Liver (tissue), 9 donors: ENCODE data around the gene CDKL5. TPM values are rescaled to one million over a fixed set of nuclear protein-coding genes. Genes with fewer than 3 reads are reported as not detected.

Experiments
- DNase-seq: peaks from one replicate; pipeline ENCODE4 v3.0.0-alpha.2; 2017; ENCODE audit warnings: low spot score
- H3K27ac ChIP-seq, 2 donors: one replicate each; pipeline ENCODE4 v1.7.0; 2013; ENCODE audit warnings: inconsistent platforms in 2 of 2, low read length in 2 of 2, control low read depth in 1 of 2, low read depth in 1 of 2, mild to moderate bottlenecking in 1 of 2
- H3K27me3 ChIP-seq, 4 donors: one replicate each; pipeline versions ENCODE4 v1.6.1 to v1.7.0; 2013; ENCODE audit warnings: low read length in 3 of 4, inconsistent platforms in 1 of 4, mild to moderate bottlenecking in 1 of 4, moderate library complexity in 1 of 4; ENCODE audit not compliant: control insufficient read depth in 4 of 4, insufficient read depth in 4 of 4
- H3K36me3 ChIP-seq, 4 donors: one replicate each; pipeline versions ENCODE4 v1.6.1 to v1.7.0; 2013; ENCODE audit warnings: low read length in 3 of 4, mild to moderate bottlenecking in 3 of 4, low read depth in 1 of 4, moderate library complexity in 1 of 4; ENCODE audit not compliant: control insufficient read depth in 4 of 4, insufficient read depth in 3 of 4
- H3K4me1 ChIP-seq, 4 donors: one replicate each; pipeline versions ENCODE4 v1.6.1 to v1.7.0; 2013; ENCODE audit warnings: low read length in 3 of 4, mild to moderate bottlenecking in 3 of 4, moderate library complexity in 1 of 4; ENCODE audit not compliant: control insufficient read depth in 4 of 4, insufficient read depth in 4 of 4
- H3K4me3 ChIP-seq, 3 donors: one replicate each; pipeline versions ENCODE4 v1.6.1 to v1.7.0; 2013; ENCODE audit warnings: low read length in 3 of 3, control low read depth in 1 of 3, low read depth in 1 of 3, mild to moderate bottlenecking in 1 of 3
- H3K9ac ChIP-seq, 2 donors: one replicate each; pipeline ENCODE4 v1.7.0; 2013; ENCODE audit warnings: low read length in 2 of 2, mild to moderate bottlenecking in 2 of 2, moderate library complexity in 2 of 2, control low read depth in 1 of 2, low read depth in 1 of 2
- H3K9me3 ChIP-seq, 4 donors: one replicate each; pipeline versions ENCODE4 v1.6.1 to v1.7.0; 2013; ENCODE audit warnings: low read length in 3 of 4; ENCODE audit not compliant: control insufficient read depth in 4 of 4
- ATF3 ChIP-seq: IDR thresholded peaks from 2 replicates; pipeline ENCODE4 v1.6.1; 2016; ENCODE audit warnings: antibody characterized with exemption
- CTCF ChIP-seq: fragments of 150-350 bp; IDR thresholded peaks from 2 replicates; pipeline ENCODE4 v1.5.1; 2017; ENCODE audit warnings: improper control_type of control experiment, low read depth, low read length; ENCODE audit not compliant: missing input control
- EGR1 ChIP-seq, 2 donors: IDR thresholded peaks; 2 replicates each; pipeline ENCODE4 v1.6.1; 2016 to 2018; ENCODE audit warnings: antibody characterized with exemption in 2 of 2, low read depth in 2 of 2
- FOXA1 ChIP-seq: IDR thresholded peaks from 2 replicates; pipeline ENCODE4 v1.6.1; 2016; ENCODE audit warnings: antibody characterized with exemption
- FOXA2 ChIP-seq: IDR thresholded peaks from 2 replicates; pipeline ENCODE4 v1.6.1; 2016; ENCODE audit warnings: antibody characterized with exemption
- GABPA ChIP-seq, 2 donors: IDR thresholded peaks in 1 of 2; conservative IDR thresholded peaks in 1 of 2; 2 replicates each; pipeline ENCODE4 v1.6.1; 2016; ENCODE audit warnings: antibody characterized with exemption in 2 of 2, mild to moderate bottlenecking in 1 of 2, moderate library complexity in 1 of 2
- HNF4A ChIP-seq, 2 donors: conservative IDR thresholded peaks; 2 replicates each; pipeline ENCODE4 v1.6.1; 2016; ENCODE audit warnings: antibody characterized with exemption in 2 of 2, mild to moderate bottlenecking in 2 of 2
- HNF4G ChIP-seq: IDR thresholded peaks from 2 replicates; pipeline ENCODE4 v1.6.1; 2016; ENCODE audit warnings: antibody characterized with exemption
- JUND ChIP-seq, 2 donors: IDR thresholded peaks; 2 replicates each; pipeline ENCODE4 v1.6.1; 2016; ENCODE audit warnings: antibody characterized with exemption in 2 of 2
- MAX ChIP-seq: IDR thresholded peaks from 2 replicates; pipeline ENCODE4 v1.6.1; 2016; ENCODE audit warnings: antibody characterized with exemption
- NR2F2 ChIP-seq: IDR thresholded peaks from 2 replicates; pipeline ENCODE4 v1.6.1; 2016; ENCODE audit warnings: antibody characterized with exemption
- RAD21 ChIP-seq, 2 donors: IDR thresholded peaks; 2 replicates each; pipeline ENCODE4 v1.6.1; 2016; ENCODE audit warnings: antibody characterized with exemption in 2 of 2, mild to moderate bottlenecking in 2 of 2
- REST ChIP-seq: IDR thresholded peaks from 2 replicates; pipeline ENCODE4 v1.6.1; 2016; ENCODE audit warnings: antibody characterized with exemption, mild to moderate bottlenecking
- RXRA ChIP-seq, 2 donors: IDR thresholded peaks; 2 replicates each; pipeline ENCODE4 v1.6.1; 2017 to 2018; ENCODE audit warnings: antibody characterized with exemption in 2 of 2, mild to moderate bottlenecking in 1 of 2
- SP1 ChIP-seq: IDR thresholded peaks from 2 replicates; pipeline ENCODE4 v1.6.1; 2018; ENCODE audit warnings: antibody characterized with exemption, mild to moderate bottlenecking
- TAF1 ChIP-seq: conservative IDR thresholded peaks from 2 replicates; pipeline ENCODE4 v1.6.1; 2016; ENCODE audit warnings: antibody characterized with exemption, mild to moderate bottlenecking
- YY1 ChIP-seq: IDR thresholded peaks from 2 replicates; pipeline ENCODE4 v1.6.1; 2016; ENCODE audit warnings: antibody characterized with exemption, mild to moderate bottlenecking
- WGBS: extraction: QIAGEN DNeasy Blood & Tissue Kit; methylation state at CpG from one replicate; pipeline ENCODE4 v1.1.7; 2013; 5-methylcytosine and 5-hydroxymethylcytosine counted together
- polyA plus RNA-seq, 2 donors: library from polyadenylated mRNA; stranded (reverse) in 1 of 2; unstranded in 1 of 2; fragments of 200-250 nt in 1 of 2; fragments of >200 nt in 1 of 2; fragmentation: Nextera tagmentation in 1 of 2; extraction: Ambion mirVana in 1 of 2; gene quantifications; one replicate each; pipeline versions ENCODE4 v1.2.1 to v1.2.3, GENCODE V29; 2013 to 2015
- total RNA-seq, 2 donors: library from RNA; depleted of rRNA; stranded (reverse); fragments of >200 nt; gene quantifications; one replicate each; pipeline ENCODE4 v1.2.3, GENCODE V29; 2014
- donor health status: healthy.
- donor health status: healthy.
- donor health status: healthy.
- donor health status: healthy.
- donor health status: healthy.

CDKL5 gene
- total and polyA plus RNA-seq, 4 donors = 0.59 to 3.3 (median 2.0) TPM

- TF ChIP-seq REST (no peak), SP1 (peak; percentile 63), HNF4A (conservative IDR thresholded peaks at IDR 0.05) (peak; percentile 74 to 77), MAX (no peak), NR2F2 (no peak), HNF4G (peak; percentile 49), GABPA (IDR thresholded peaks at IDR 0.05 in 1 of 2, conservative IDR thresholded peaks at IDR 0.05 in 1 of 2) (no peak), RAD21 (IDR thresholded peaks at IDR 0.05) (peak in 1 of 2 donors; percentile 17), FOXA1 (no peak)
Measured at GRCh38 chrX:18545771-18546170, 120.4 kb downstream of the CDKL5 start (continued).

GRCh38 chrX:18548996-18549395, 123.6 kb downstream of the CDKL5 start:
- Histone ChIP-seq H3K9me3 (no peaks in the 10 kb centered on the region), H3K36me3 (no peaks in the 10 kb centered on the region), H3K27me3 (no peaks in the 10 kb centered on the region), H3K4me3 (no peak overlapping the region), H3K27ac (no peak overlapping the region), H3K4me1 (peaks cover 0 to 2% (median 0%) of the 10 kb centered on the region in 4 donors), H3K9ac (no peak overlapping the region)
- no peak for DNase-seq
- 94% methylated on average over 3 of the region's 3 CpGs for WGBS
- TF ChIP-seq FOXA2 (no peak), RAD21 (IDR thresholded peaks at IDR 0.05) (no peak), ATF3 (no peak), REST (no peak), YY1 (no peak), MAX (no peak), GABPA (IDR thresholded peaks at IDR 0.05 in 1 of 2, conservative IDR thresholded peaks at IDR 0.05 in 1 of 2) (no peak), NR2F2 (no peak), JUND (IDR thresholded peaks at IDR 0.05) (no peak), SP1 (no peak), TAF1 (no peak), HNF4G (no peak), CTCF (no peak), EGR1 (IDR thresholded peaks at IDR 0.05; ENCODE audit: low read depth in 2 of 2) (no peak), RXRA (IDR thresholded peaks at IDR 0.05) (no peak), HNF4A (conservative IDR thresholded peaks at IDR 0.05) (no peak)
